Subcutaneous abdominal adipose tissue (tissue), 5 donors: ENCODE results near the gene SHROOM3.

Source experiments
- H3K27ac ChIP-seq: one replicate; pipeline ENCODE4 v1.7.0; 2013; ENCODE audit warnings: low read depth, mild to moderate bottlenecking, inconsistent platforms, low read length, moderate library complexity
- H3K27me3 ChIP-seq, 5 donors: one replicate each; pipeline ENCODE4 v1.7.0; 2013; ENCODE audit warnings: low read length in 5 of 5, inconsistent platforms in 1 of 5; ENCODE audit not compliant: control insufficient read depth in 5 of 5, insufficient read depth in 4 of 5
- H3K36me3 ChIP-seq, 5 donors: one replicate each; pipeline ENCODE4 v1.7.0; 2013; ENCODE audit warnings: low read length in 5 of 5; ENCODE audit not compliant: control insufficient read depth in 5 of 5, insufficient read depth in 5 of 5
- H3K4me1 ChIP-seq, 5 donors: one replicate each; pipeline ENCODE4 v1.7.0; 2013; ENCODE audit warnings: low read length in 5 of 5, mild to moderate bottlenecking in 3 of 5, moderate library complexity in 1 of 5; ENCODE audit not compliant: control insufficient read depth in 5 of 5, insufficient read depth in 5 of 5
- H3K4me3 ChIP-seq, 5 donors: one replicate each; pipeline ENCODE4 v1.7.0; 2013; ENCODE audit warnings: low read length in 5 of 5, low read depth in 1 of 5
- H3K9ac ChIP-seq, 5 donors: one replicate each; pipeline ENCODE4 v1.7.0; 2013; ENCODE audit warnings: low read length in 5 of 5, mild to moderate bottlenecking in 4 of 5, moderate library complexity in 3 of 5
- H3K9me3 ChIP-seq, 5 donors: one replicate each; pipeline ENCODE4 v1.7.0; 2013; ENCODE audit warnings: low read length in 5 of 5; ENCODE audit not compliant: control insufficient read depth in 5 of 5
- donor health status: healthy.
- donor health status: healthy.
- donor health status: healthy.
- donor health status: healthy.
- donor health status: healthy.

Gene SHROOM3

DNA sequence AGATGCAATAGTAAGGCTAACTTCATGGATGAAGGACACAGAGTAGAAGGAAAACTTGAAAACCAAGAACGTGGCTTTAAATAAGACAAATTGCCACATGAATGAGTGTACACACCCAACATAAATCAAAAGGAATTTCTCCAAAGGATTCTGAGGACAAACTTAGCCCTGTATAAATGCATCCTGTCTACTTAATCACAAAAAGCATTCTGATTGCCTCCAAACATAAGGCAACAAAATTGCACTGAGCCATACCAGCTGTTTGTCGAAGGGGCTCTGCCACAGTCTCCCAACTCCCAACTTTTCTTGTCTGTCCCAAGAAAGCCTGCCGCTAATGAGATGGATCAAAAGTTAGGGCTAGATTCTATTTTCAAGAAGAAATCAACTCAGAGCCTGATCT is 268.6 kb downstream of the SHROOM3 start:
- Histone ChIP-seq H3K27me3 (peaks cover 0 to 2% (median 0%) of the 10 kb centered on the region in 5 donors), H3K9ac (no peak overlapping the region), H3K9me3 (no peaks in the 10 kb centered on the region), H3K4me3 (no peak overlapping the region), H3K4me1 (peaks cover 0 to 10% (median 5%) of the 10 kb centered on the region in 5 donors), H3K27ac (no peak overlapping the region), H3K36me3 (no peaks in the 10 kb centered on the region)

DNA sequence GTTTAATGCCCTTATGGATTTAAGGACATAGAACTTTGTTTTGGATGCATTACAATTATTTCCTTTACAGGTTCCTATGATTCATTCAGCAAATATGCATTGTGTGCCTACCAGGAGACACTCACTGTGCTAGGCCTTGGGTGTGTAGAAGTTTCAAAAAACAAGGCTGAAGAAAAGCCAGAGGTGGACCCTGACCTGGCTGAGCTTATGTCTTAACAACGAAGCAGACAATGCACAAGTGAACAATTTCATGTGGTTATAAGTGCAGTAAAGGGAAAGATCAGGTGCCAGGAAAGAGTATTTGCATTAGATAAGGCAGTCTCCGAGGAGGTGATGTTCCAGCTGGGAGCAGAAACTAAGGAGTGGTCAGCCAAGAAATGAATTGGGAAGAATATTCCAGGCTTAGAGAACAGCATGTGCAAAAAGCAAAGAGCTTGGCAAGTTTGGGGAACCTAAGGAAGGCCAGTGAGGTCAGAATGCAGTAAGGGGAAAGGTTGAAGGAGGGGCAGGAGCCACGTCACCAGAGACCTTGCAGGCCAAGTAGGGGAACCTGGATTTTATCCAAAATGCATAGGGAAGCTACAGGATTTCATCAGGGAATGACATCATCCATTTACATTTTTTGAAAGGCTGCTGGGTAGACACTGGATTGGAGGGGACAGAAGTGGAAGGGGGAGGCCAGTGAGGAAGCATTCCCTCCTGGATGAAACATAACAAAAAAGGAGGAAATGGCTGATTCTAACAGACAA is 269.3 kb downstream of the SHROOM3 start:
- Histone ChIP-seq H3K9ac (no peak overlapping the region), H3K27ac (no peak overlapping the region), H3K4me3 (no peak overlapping the region), H3K27me3 (peaks cover 0 to under 1% (median 0%) of the 10 kb centered on the region in 5 donors), H3K9me3 (no peaks in the 10 kb centered on the region), H3K4me1 (peaks cover 0 to 10% (median 5%) of the 10 kb centered on the region in 5 donors), H3K36me3 (no peaks in the 10 kb centered on the region)

GRCh38 chr4:76705472-76705871 is 270.4 kb downstream of the SHROOM3 start:
- peaks cover 0 to 10% (median 5%) of the 10 kb centered on the region in 5 donors for H3K4me1 ChIP-seq
- H3K36me3 ChIP-seq, result no peaks in the 10 kb centered on the region
- no peaks in the 10 kb centered on the region for H3K9me3 ChIP-seq
- H3K4me3 ChIP-seq, result no peak overlapping the region
- no peaks in the 10 kb centered on the region for H3K27me3 ChIP-seq
- no peak overlapping the region for H3K9ac ChIP-seq
- no peak overlapping the region for H3K27ac ChIP-seq

- H3K27ac ChIP-seq, result no peak overlapping the region
- no peaks in the 10 kb centered on the region for H3K36me3 ChIP-seq
- H3K4me1 ChIP-seq, result peaks cover 0 to 10% (median 5%) of the 10 kb centered on the region in 5 donors
- no peak overlapping the region for H3K9ac ChIP-seq
- H3K27me3 ChIP-seq, result no peaks in the 10 kb centered on the region
- no peaks in the 10 kb centered on the region for H3K9me3 ChIP-seq
- H3K4me3 ChIP-seq, result no peak overlapping the region
These were observed 271.6 kb downstream of the SHROOM3 start for GRCh38 chr4:76706581-76706980.

DNA sequence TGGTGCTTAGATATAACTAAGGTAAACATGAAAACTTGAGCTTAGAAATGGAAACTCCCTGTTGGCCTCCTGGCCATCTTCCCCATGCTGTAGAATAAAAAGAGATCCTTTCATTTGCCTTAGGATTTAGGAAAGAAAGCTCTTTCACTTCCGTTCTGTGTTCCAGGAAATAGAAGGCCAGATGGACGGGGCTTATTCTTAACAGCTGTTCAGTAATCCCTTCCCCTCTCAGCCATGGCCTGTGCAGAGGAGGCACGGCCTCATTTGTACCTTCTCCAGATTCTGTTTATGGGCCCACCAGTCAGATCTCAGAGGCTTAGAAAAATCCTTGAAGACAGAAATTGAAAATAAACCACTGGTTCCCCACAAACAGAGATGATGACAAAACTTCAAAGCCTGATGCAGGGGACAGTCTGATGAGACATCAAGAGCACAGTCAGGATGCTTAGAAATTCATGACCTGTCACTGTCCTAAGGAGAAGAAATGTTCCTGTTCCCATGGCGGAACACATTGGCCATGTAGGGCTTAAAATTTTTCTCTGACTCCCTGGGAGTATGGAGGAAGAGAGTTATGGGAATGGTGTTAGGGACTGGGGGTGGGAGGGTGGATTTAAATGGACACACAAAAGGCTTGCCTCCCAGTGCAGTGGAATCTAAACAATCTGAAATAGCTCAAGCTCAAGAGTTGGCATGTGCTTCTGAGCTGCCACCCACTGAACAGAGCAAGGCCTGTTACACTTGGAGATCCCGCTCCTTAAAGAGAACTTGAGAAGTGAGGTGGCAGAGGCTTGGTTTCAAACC is 274.1 kb downstream of the SHROOM3 start:
- Histone ChIP-seq H3K27ac (no peak overlapping the region), H3K4me1 (peaks cover 0 to 10% (median 4%) of the 10 kb centered on the region in 5 donors), H3K4me3 (no peak overlapping the region), H3K9me3 (no peaks in the 10 kb centered on the region), H3K36me3 (no peaks in the 10 kb centered on the region), H3K27me3 (no peaks in the 10 kb centered on the region), H3K9ac (no peak overlapping the region)

DNA sequence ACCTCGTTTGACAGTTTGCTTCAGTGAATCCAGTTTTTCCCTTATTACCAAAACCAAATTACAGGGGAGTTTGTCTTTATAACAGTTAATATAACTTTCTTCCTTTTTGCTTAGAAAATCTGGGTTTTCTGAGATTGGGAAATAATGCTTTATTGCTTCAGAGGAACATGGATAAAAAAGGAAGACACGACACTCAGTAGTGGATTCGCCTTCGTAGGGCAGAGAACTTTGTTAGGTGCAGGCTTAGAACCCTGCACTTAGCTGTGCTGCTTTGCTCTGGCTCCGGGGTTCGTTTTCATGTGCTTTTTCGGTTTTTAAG is 274.7 kb downstream of the SHROOM3 start:
- Histone ChIP-seq H3K9me3 (no peaks in the 10 kb centered on the region), H3K27me3 (no peaks in the 10 kb centered on the region), H3K9ac (no peak overlapping the region), H3K4me3 (no peak overlapping the region), H3K27ac (no peak overlapping the region), H3K36me3 (no peaks in the 10 kb centered on the region), H3K4me1 (peaks cover 0 to 4% (median 1%) of the 10 kb centered on the region in 5 donors)

DNA sequence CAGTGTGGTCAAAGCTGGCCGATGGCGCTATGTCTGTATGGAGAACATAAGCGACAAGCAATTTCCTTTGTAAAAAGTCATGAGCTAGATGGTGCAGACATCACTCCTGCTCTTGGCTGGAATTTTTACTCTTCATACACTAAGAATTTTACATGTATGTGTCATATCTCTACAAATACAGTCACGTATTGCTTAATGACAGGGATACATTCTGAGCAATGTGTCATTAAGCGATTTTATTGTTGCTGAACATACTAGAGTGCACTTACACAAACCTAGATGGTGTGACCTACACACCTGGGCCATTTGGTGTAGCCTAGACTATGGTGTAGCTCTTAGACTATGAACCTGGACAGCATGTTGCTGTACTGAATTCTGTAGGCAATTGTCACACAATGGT is 277.5 kb downstream of the SHROOM3 start:
- Histone ChIP-seq H3K36me3 (no peaks in the 10 kb centered on the region), H3K9me3 (no peaks in the 10 kb centered on the region), H3K4me3 (no peak overlapping the region), H3K9ac (no peak overlapping the region), H3K27ac (no peak overlapping the region), H3K4me1 (no peaks in the 10 kb centered on the region), H3K27me3 (peaks cover 0 to 4% (median 0%) of the 10 kb centered on the region in 5 donors)

DNA sequence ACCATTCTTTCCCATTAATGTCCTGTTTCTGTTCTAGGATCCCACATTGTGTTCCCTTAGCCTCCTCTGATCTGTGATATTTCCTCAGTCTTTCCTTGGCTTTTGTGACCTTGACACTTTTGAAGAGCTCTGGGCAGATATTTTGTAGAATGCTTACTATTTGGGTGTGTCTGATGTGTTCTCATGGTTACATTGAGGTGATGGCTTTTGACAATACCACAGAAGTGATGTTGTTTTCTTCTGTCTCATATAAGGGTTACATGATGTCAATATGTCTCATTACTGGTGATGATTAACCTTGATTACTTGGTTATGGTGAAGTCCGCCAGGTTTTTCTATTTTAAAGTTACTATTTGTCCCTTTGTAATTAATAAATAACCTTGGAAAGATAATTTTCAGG is 279.2 kb downstream of the SHROOM3 start:
- Histone ChIP-seq H3K36me3 (no peaks in the 10 kb centered on the region), H3K4me3 (no peak overlapping the region), H3K9ac (no peak overlapping the region), H3K27ac (no peak overlapping the region), H3K9me3 (no peaks in the 10 kb centered on the region), H3K4me1 (no peaks in the 10 kb centered on the region), H3K27me3 (peaks cover 0 to 4% (median 0%) of the 10 kb centered on the region in 5 donors)

DNA sequence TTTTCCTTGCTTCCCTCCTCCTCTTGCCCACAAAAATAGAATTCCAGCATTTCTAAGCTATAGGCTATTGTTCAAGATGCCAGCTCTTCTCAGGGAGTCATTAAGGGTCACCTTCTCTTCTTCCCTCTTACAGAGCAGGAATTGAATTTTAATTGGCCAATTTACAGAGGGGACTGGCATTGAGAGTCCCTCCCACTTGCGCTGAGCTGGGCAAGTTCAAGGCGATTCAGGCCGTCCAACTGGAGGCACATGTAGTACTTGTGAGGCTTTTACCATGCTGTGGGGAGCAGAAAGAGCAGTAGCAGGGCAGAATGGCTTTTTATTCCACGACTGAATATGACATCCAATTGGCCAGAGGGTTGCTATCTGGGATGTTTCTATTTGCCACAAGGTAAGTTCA is 281.0 kb downstream of the SHROOM3 start:
- H3K9ac ChIP-seq, result no peak overlapping the region
- no peak overlapping the region for H3K27ac ChIP-seq
- H3K36me3 ChIP-seq, result no peaks in the 10 kb centered on the region
- H3K4me3 ChIP-seq, result no peak overlapping the region
- peaks cover 0 to 4% (median 0%) of the 10 kb centered on the region in 5 donors for H3K27me3 ChIP-seq
- H3K4me1 ChIP-seq, result no peaks in the 10 kb centered on the region
- H3K9me3 ChIP-seq, result no peaks in the 10 kb centered on the region

- peaks cover 0 to 4% (median 0%) of the 10 kb centered on the region in 5 donors for H3K27me3 ChIP-seq
- H3K27ac ChIP-seq, result no peak overlapping the region
These were observed 281.6 kb downstream of the SHROOM3 start for GRCh38 chr4:76716658-76717057.

More at GRCh38 chr4:76716658-76717057, 281.6 kb downstream of the SHROOM3 start:
- Histone ChIP-seq H3K4me3 (no peak overlapping the region), H3K9ac (no peak overlapping the region), H3K9me3 (no peaks in the 10 kb centered on the region), H3K36me3 (no peaks in the 10 kb centered on the region), H3K4me1 (no peaks in the 10 kb centered on the region)
